ENCODE measurements around the gene SLC35D1.

The SLC35D1 gene

GRCh38 chr1:67084765-67085318 lies 30.9 kb upstream of the SLC35D1 start:
- no peak for ATAC-seq
- no peak for TF ChIP-seq ZFP30 (CRISPR knock-in tag; IDR thresholded peaks at IDR 0.05)
- no peak for TF ChIP-seq ZNF70 (CRISPR knock-in tag; IDR thresholded peaks at IDR 0.05)
- TF ChIP-seq OSR1 (CRISPR knock-in tag; IDR thresholded peaks at IDR 0.05): no peak
- TF ChIP-seq BACH2 (CRISPR knock-in tag; IDR thresholded peaks at IDR 0.05; ENCODE audit: borderline replicate concordance): no peak
- no peak for TF ChIP-seq ZC3H10 (CRISPR knock-in tag; IDR thresholded peaks at IDR 0.05)
- TF ChIP-seq ZNF565 (CRISPR knock-in tag; conservative IDR thresholded peaks at IDR 0.05; ENCODE audit: low read depth): no peak
- no peak for TF ChIP-seq ZFP3 (CRISPR knock-in tag; IDR thresholded peaks at IDR 0.05)
- TF ChIP-seq, protein P1, sequence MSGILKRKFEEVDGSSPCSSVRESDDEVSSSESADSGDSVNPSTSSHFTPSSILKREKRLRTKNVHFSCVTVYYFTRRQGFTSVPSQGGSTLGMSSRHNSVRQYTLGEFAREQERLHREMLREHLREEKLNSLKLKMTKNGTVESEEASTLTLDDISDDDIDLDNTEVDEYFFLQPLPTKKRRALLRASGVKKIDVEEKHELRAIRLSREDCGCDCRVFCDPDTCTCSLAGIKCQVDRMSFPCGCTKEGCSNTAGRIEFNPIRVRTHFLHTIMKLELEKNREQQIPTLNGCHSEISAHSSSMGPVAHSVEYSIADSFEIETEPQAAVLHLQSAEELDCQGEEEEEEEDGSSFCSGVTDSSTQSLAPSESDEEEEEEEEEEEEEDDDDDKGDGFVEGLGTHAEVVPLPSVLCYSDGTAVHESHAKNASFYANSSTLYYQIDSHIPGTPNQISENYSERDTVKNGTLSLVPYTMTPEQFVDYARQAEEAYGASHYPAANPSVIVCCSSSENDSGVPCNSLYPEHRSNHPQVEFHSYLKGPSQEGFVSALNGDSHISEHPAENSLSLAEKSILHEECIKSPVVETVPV (CRISPR knock-in tag; IDR thresholded peaks at IDR 0.05): no peak
- TF ChIP-seq ZNF8 (CRISPR knock-in tag; IDR thresholded peaks at IDR 0.05): no peak
- TF ChIP-seq, protein P2, sequence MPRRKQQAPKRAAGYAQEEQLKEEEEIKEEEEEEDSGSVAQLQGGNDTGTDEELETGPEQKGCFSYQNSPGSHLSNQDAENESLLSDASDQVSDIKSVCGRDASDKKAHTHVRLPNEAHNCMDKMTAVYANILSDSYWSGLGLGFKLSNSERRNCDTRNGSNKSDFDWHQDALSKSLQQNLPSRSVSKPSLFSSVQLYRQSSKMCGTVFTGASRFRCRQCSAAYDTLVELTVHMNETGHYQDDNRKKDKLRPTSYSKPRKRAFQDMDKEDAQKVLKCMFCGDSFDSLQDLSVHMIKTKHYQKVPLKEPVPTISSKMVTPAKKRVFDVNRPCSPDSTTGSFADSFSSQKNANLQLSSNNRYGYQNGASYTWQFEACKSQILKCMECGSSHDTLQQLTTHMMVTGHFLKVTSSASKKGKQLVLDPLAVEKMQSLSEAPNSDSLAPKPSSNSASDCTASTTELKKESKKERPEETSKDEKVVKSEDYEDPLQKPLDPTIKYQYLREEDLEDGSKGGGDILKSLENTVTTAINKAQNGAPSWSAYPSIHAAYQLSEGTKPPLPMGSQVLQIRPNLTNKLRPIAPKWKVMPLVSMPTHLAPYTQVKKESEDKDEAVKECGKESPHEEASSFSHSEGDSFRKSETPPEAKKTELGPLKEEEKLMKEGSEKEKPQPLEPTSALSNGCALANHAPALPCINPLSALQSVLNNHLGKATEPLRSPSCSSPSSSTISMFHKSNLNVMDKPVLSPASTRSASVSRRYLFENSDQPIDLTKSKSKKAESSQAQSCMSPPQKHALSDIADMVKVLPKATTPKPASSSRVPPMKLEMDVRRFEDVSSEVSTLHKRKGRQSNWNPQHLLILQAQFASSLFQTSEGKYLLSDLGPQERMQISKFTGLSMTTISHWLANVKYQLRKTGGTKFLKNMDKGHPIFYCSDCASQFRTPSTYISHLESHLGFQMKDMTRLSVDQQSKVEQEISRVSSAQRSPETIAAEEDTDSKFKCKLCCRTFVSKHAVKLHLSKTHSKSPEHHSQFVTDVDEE (CRISPR knock-in tag; IDR thresholded peaks at IDR 0.05): no peak
- TF ChIP-seq GLIS3 (CRISPR knock-in tag; IDR thresholded peaks at IDR 0.05): no peak
- no peak for TF ChIP-seq ESRRG (CRISPR knock-in tag; IDR thresholded peaks at IDR 0.05)
- TF ChIP-seq, protein P3, sequence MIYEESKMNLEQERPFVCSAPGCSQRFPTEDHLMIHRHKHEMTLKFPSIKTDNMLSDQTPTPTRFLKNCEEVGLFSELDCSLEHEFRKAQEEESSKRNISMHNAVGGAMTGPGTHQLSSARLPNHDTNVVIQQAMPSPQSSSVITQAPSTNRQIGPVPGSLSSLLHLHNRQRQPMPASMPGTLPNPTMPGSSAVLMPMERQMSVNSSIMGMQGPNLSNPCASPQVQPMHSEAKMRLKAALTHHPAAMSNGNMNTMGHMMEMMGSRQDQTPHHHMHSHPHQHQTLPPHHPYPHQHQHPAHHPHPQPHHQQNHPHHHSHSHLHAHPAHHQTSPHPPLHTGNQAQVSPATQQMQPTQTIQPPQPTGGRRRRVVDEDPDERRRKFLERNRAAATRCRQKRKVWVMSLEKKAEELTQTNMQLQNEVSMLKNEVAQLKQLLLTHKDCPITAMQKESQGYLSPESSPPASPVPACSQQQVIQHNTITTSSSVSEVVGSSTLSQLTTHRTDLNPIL (CRISPR knock-in tag; IDR thresholded peaks at IDR 0.05; ENCODE audit: low read depth): no peak
- TF ChIP-seq PPARA (CRISPR knock-in tag; IDR thresholded peaks at IDR 0.05; ENCODE audit: borderline replicate concordance): no peak
- TF ChIP-seq PATZ1 (CRISPR knock-in tag; IDR thresholded peaks at IDR 0.05; ENCODE audit: borderline replicate concordance): no peak
- no peak for TF ChIP-seq TCF4 (CRISPR knock-in tag; IDR thresholded peaks at IDR 0.05; ENCODE audit: borderline replicate concordance)
- TF ChIP-seq ISL1 (CRISPR knock-in tag; IDR thresholded peaks at IDR 0.05): no peak
- TF ChIP-seq CSDC2 (CRISPR knock-in tag; IDR thresholded peaks at IDR 0.05): no peak
- no peak for TF ChIP-seq TOX (CRISPR knock-in tag; IDR thresholded peaks at IDR 0.05; ENCODE audit: borderline replicate concordance)

GRCh38 chr1:67078291-67078690 lies 24.3 kb upstream of the SLC35D1 start:
- no peak for ATAC-seq

GRCh38 chr1:67077593-67077992 lies 23.6 kb upstream of the SLC35D1 start:
- ATAC-seq: no peak
- no peak for TF ChIP-seq ZNF565 (CRISPR knock-in tag; conservative IDR thresholded peaks at IDR 0.05; ENCODE audit: low read depth)
- TF ChIP-seq ZC3H10 (CRISPR knock-in tag; IDR thresholded peaks at IDR 0.05): no peak
- no peak for TF ChIP-seq ZFP3 (CRISPR knock-in tag; IDR thresholded peaks at IDR 0.05)
- no peak for TF ChIP-seq PPARA (CRISPR knock-in tag; IDR thresholded peaks at IDR 0.05; ENCODE audit: borderline replicate concordance)
- no peak for TF ChIP-seq ZNF70 (CRISPR knock-in tag; IDR thresholded peaks at IDR 0.05)
- TF ChIP-seq SNAI2 (CRISPR knock-in tag; IDR thresholded peaks at IDR 0.05): no peak
- TF ChIP-seq, protein P3 (CRISPR knock-in tag; IDR thresholded peaks at IDR 0.05; ENCODE audit: low read depth): no peak
- TF ChIP-seq, protein P2 (CRISPR knock-in tag; IDR thresholded peaks at IDR 0.05): no peak
- no peak for TF ChIP-seq ARNTL (CRISPR knock-in tag; IDR thresholded peaks at IDR 0.05; ENCODE audit: borderline replicate concordance, low read depth)
- no peak for TF ChIP-seq CSDC2 (CRISPR knock-in tag; IDR thresholded peaks at IDR 0.05)
- TF ChIP-seq TCF4 (CRISPR knock-in tag; IDR thresholded peaks at IDR 0.05; ENCODE audit: borderline replicate concordance): no peak
- TF ChIP-seq RARB (CRISPR knock-in tag; IDR thresholded peaks at IDR 0.05): no peak

More at GRCh38 chr1:67078291-67078690, 24.3 kb upstream of the SLC35D1 start:
- TF ChIP-seq CSDC2 (CRISPR knock-in tag; IDR thresholded peaks at IDR 0.05) (no peak), PPARA (CRISPR knock-in tag; IDR thresholded peaks at IDR 0.05; ENCODE audit: borderline replicate concordance) (no peak)

All from SK-N-SH treated with all-trans-retinoic acid at 6 μM for 48 hours (cell line).